DND-41 (cell line): Measurements from ENCODE around the gene PTPRD.

Experiments
- ATAC-seq: fragments of 200-7000 bp; cut with Tn5 transposase; 3 replicates; pipeline ENCODE4 v1.9.1; 2021; ENCODE audit warnings: low read depth; ENCODE audit not compliant: insufficient read depth
- DNase-seq: peaks from one replicate; pipeline ENCODE4 v3.0.0-alpha.2; 2020
- H2AFZ ChIP-seq: 2 replicates; pipeline ENCODE4 v1.6.0; 2012; ENCODE audit warnings: low read depth, low read length
- H3K27ac ChIP-seq: 2 replicates; pipeline ENCODE4 v1.5.1; 2012; ENCODE audit warnings: low read length, inconsistent platforms
- H3K27me3 ChIP-seq: fragments of 200-600 bp; sonication (generic); 2 replicates; pipeline ENCODE4 v1.6.0; 2012; ENCODE audit warnings: low read length, mild to moderate bottlenecking, inconsistent platforms; ENCODE audit not compliant: insufficient read depth, poor library complexity
- H3K36me3 ChIP-seq: 2 replicates; pipeline ENCODE4 v1.5.1; 2012; ENCODE audit warnings: low read length, inconsistent platforms; ENCODE audit not compliant: insufficient read depth
- H3K4me1 ChIP-seq: 2 replicates; pipeline ENCODE4 v1.5.1; 2012; ENCODE audit warnings: mild to moderate bottlenecking, low read length; ENCODE audit not compliant: insufficient read depth
- H3K4me2 ChIP-seq: 2 replicates; pipeline ENCODE4 v1.6.0; 2012; ENCODE audit warnings: mild to moderate bottlenecking, moderate library complexity, low read length, inconsistent platforms; ENCODE audit not compliant: insufficient read depth
- H3K4me3 ChIP-seq, 2 experiments: fragments of 200-600 bp in 1 of 2; shearing (Covaris generic) in 1 of 2; 2 replicates each; pipeline ENCODE4 v1.5.1; 2012 to 2016; ENCODE audit warnings: inconsistent platforms in 2 of 2, low read length in 2 of 2, mild to moderate bottlenecking in 2 of 2, low read depth in 1 of 2, moderate library complexity in 1 of 2
- H3K79me2 ChIP-seq: 2 replicates; pipeline ENCODE4 v1.6.0; 2012; ENCODE audit warnings: low read length, inconsistent platforms; ENCODE audit not compliant: insufficient read depth
- H3K9ac ChIP-seq: 2 replicates; pipeline ENCODE4 v1.6.0; 2012; ENCODE audit warnings: low read depth, mild to moderate bottlenecking, inconsistent platforms, low read length, moderate library complexity
- H3K9me3 ChIP-seq: 2 replicates; pipeline ENCODE4 v1.5.1; 2012; ENCODE audit warnings: low read length, moderate library complexity, mild to moderate bottlenecking, inconsistent platforms; ENCODE audit not compliant: insufficient read depth, severe bottlenecking
- H4K20me1 ChIP-seq: 2 replicates; pipeline ENCODE4 v1.6.0; 2012; ENCODE audit warnings: low read length; ENCODE audit not compliant: insufficient read depth
- EZH2 ChIP-seq: IDR thresholded peaks from 3 replicates; pipeline ENCODE4 v1.6.1; 2012; ENCODE audit warnings: borderline replicate concordance, low read depth, mild to moderate bottlenecking, moderate library complexity, low read length, inconsistent platforms; ENCODE audit not compliant: severe bottlenecking
- TF ChIP-seq, protein P1 (sequence below): IDR thresholded peaks from 2 replicates; pipeline ENCODE4 v1.5.1; 2012; ENCODE audit warnings: borderline replicate concordance, low read length, moderate library complexity, mild to moderate bottlenecking; ENCODE audit not compliant: poor library complexity, severe bottlenecking; ENCODE audit errors: extremely low read depth

Gene PTPRD

DNA sequence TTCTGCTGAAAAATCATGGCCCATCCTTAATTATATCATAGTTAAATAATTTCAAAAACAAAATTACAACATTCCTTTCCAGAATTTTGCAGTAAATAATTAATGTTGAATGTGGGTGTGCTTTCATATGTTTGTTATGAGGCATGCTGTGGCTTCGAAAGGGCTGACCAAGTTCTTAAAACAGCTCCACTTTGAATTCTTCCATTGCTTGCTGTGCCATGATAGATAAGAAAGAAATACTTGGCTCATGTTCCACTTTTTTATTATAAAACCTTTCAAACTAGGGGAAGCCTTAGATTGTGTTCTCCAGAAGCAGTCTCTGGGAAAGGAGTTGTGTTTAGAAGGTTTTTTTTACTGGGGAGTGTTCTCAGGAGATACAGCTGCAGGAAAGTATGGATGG, 1534.5 kb downstream of the PTPRD start:
- no peak overlapping the region for H3K4me3 ChIP-seq
- no peaks in the 10 kb centered on the region for H3K27me3 ChIP-seq
- ATAC-seq: no peak

DNA sequence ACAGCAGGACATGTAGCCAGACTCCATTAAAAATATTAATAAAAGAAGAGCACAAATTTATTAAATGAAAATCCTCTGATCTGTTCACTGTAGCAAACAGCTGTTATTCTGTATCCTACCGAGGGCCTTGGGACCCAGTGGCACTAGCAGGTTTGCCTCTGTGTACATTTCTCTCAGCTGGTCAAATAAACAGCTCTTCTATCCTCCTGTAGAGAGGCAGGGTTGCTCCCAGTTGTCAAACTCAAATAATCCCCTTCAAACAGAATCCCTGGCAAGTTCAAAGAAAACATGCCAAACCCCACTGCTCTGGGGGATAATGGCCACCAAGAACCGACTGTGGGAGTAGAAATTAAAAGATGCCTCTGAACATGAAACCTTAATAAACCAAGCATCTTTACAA, 1551.2 kb downstream of the PTPRD start:
- Histone ChIP-seq H3K9ac (no peak overlapping the region), H3K36me3 (no peaks in the 10 kb centered on the region), H3K79me2 (no peaks in the 10 kb centered on the region), H4K20me1 (no peaks in the 10 kb centered on the region), H3K4me2 (no peak overlapping the region), H3K9me3 (no peaks in the 10 kb centered on the region), H3K27me3 (no peaks in the 10 kb centered on the region), H3K4me3 (no peak overlapping the region), H2AFZ (no peak overlapping the region), H3K27ac (no peak overlapping the region), H3K4me1 (no peaks in the 10 kb centered on the region)
- TF ChIP-seq, protein P1, sequence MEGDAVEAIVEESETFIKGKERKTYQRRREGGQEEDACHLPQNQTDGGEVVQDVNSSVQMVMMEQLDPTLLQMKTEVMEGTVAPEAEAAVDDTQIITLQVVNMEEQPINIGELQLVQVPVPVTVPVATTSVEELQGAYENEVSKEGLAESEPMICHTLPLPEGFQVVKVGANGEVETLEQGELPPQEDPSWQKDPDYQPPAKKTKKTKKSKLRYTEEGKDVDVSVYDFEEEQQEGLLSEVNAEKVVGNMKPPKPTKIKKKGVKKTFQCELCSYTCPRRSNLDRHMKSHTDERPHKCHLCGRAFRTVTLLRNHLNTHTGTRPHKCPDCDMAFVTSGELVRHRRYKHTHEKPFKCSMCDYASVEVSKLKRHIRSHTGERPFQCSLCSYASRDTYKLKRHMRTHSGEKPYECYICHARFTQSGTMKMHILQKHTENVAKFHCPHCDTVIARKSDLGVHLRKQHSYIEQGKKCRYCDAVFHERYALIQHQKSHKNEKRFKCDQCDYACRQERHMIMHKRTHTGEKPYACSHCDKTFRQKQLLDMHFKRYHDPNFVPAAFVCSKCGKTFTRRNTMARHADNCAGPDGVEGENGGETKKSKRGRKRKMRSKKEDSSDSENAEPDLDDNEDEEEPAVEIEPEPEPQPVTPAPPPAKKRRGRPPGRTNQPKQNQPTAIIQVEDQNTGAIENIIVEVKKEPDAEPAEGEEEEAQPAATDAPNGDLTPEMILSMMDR: no peak
- TF ChIP-seq EZH2: no peak
- ATAC-seq (no peak), DNase-seq (no peak)

More for the DNA sequence above, 1534.5 kb downstream of the PTPRD start:
- no peak overlapping the region for H3K9ac ChIP-seq
- no peak overlapping the region for H3K27ac ChIP-seq
- H2AFZ ChIP-seq: no peak overlapping the region
- no peak for DNase-seq
- H3K36me3 ChIP-seq: no peaks in the 10 kb centered on the region
- H4K20me1 ChIP-seq: no peaks in the 10 kb centered on the region
- no peaks in the 10 kb centered on the region for H3K4me1 ChIP-seq
- H3K9me3 ChIP-seq: no peaks in the 10 kb centered on the region
- H3K4me2 ChIP-seq: no peak overlapping the region
- TF ChIP-seq EZH2: no peak
- TF ChIP-seq, protein P1: no peak
- no peaks in the 10 kb centered on the region for H3K79me2 ChIP-seq

GRCh38 chr9:9054354-9054992, 1558.3 kb downstream of the PTPRD start:
- H4K20me1 ChIP-seq: no peaks in the 10 kb centered on the region
- no peak overlapping the region for H3K4me2 ChIP-seq
- H3K9ac ChIP-seq: no peak overlapping the region
- no peaks in the 10 kb centered on the region for H3K9me3 ChIP-seq
- H2AFZ ChIP-seq: no peak overlapping the region
- ATAC-seq (no peak), DNase-seq (no peak)
- TF ChIP-seq EZH2: no peak
- TF ChIP-seq, protein P1: no peak
- no peaks in the 10 kb centered on the region for H3K27me3 ChIP-seq
- H3K79me2 ChIP-seq: no peaks in the 10 kb centered on the region
- no peak overlapping the region for H3K4me3 ChIP-seq
- no peaks in the 10 kb centered on the region for H3K4me1 ChIP-seq
- H3K27ac ChIP-seq: no peak overlapping the region
- no peaks in the 10 kb centered on the region for H3K36me3 ChIP-seq
